ENCODE results near the gene AOX1.

DNA sequence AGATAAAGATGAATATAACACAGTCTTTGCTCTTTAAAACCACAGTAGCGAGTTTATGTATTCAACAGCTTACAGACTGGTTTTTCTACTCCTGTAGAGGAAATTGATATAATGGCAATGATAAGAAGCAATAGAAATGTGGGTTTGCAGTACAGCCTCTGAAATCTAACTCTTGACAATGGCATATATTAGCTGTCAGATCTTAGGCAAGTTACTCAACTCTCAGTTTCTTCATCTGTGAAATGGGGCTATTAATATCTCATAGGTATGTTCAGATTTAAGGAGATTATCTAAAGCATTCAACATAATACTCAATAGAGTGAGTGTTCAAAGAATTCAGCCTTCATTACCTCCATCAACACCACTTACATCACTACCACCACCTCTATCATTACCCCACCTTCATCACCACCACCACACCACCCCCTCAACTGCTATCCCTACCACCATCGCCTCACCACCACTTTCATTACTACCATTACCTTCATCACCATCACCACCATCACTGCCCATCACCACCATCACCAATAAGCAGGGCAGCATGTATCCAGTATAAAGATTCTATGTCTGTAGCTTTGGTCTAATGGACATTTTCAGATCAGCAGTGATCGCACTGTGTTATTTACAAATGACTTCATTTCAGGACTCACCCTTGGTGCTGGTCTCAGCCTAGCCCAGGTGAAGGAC, 22.7 kb downstream of the AOX1 start:
- TF ChIP-seq, protein P1, sequence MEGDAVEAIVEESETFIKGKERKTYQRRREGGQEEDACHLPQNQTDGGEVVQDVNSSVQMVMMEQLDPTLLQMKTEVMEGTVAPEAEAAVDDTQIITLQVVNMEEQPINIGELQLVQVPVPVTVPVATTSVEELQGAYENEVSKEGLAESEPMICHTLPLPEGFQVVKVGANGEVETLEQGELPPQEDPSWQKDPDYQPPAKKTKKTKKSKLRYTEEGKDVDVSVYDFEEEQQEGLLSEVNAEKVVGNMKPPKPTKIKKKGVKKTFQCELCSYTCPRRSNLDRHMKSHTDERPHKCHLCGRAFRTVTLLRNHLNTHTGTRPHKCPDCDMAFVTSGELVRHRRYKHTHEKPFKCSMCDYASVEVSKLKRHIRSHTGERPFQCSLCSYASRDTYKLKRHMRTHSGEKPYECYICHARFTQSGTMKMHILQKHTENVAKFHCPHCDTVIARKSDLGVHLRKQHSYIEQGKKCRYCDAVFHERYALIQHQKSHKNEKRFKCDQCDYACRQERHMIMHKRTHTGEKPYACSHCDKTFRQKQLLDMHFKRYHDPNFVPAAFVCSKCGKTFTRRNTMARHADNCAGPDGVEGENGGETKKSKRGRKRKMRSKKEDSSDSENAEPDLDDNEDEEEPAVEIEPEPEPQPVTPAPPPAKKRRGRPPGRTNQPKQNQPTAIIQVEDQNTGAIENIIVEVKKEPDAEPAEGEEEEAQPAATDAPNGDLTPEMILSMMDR (tag by site-specific recombination; IDR thresholded peaks at IDR 0.05): no peak
- TF ChIP-seq HOXA7 (CRISPR knock-in tag; IDR thresholded peaks at IDR 0.05; ENCODE audit: borderline replicate concordance) (no peak), KLF10 (tag by site-specific recombination; IDR thresholded peaks at IDR 0.05) (no peak), OVOL3 (tag by site-specific recombination; IDR thresholded peaks at IDR 0.05) (no peak), YY1 (tag by site-specific recombination; IDR thresholded peaks at IDR 0.05) (no peak)
- TF ChIP-seq, protein P2, sequence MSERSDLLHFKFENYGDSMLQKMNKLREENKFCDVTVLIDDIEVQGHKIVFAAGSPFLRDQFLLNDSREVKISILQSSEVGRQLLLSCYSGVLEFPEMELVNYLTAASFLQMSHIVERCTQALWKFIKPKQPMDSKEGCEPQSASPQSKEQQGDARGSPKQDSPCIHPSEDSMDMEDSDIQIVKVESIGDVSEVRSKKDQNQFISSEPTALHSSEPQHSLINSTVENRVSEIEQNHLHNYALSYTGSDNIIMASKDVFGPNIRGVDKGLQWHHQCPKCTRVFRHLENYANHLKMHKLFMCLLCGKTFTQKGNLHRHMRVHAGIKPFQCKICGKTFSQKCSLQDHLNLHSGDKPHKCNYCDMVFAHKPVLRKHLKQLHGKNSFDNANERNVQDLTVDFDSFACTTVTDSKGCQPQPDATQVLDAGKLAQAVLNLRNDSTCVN (tag by site-specific recombination; optimal IDR thresholded peaks at IDR 0.05): no peak
- TF ChIP-seq, protein P3, sequence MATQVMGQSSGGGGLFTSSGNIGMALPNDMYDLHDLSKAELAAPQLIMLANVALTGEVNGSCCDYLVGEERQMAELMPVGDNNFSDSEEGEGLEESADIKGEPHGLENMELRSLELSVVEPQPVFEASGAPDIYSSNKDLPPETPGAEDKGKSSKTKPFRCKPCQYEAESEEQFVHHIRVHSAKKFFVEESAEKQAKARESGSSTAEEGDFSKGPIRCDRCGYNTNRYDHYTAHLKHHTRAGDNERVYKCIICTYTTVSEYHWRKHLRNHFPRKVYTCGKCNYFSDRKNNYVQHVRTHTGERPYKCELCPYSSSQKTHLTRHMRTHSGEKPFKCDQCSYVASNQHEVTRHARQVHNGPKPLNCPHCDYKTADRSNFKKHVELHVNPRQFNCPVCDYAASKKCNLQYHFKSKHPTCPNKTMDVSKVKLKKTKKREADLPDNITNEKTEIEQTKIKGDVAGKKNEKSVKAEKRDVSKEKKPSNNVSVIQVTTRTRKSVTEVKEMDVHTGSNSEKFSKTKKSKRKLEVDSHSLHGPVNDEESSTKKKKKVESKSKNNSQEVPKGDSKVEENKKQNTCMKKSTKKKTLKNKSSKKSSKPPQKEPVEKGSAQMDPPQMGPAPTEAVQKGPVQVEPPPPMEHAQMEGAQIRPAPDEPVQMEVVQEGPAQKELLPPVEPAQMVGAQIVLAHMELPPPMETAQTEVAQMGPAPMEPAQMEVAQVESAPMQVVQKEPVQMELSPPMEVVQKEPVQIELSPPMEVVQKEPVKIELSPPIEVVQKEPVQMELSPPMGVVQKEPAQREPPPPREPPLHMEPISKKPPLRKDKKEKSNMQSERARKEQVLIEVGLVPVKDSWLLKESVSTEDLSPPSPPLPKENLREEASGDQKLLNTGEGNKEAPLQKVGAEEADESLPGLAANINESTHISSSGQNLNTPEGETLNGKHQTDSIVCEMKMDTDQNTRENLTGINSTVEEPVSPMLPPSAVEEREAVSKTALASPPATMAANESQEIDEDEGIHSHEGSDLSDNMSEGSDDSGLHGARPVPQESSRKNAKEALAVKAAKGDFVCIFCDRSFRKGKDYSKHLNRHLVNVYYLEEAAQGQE (tag by site-specific recombination; IDR thresholded peaks at IDR 0.05): no peak
